Epithelial cell of esophagus (primary cell): ENCODE data around the gene RPEL1.

ENCODE experiments used
- DNase-seq: peaks from one replicate; pipeline ENCODE4 v3.0.0; 2010; ENCODE audit warnings: low read depth
- H3K4me3 ChIP-seq: 2 replicates; pipeline ENCODE4 v1.5.1; 2011; ENCODE audit warnings: mild to moderate bottlenecking, low read length, control low read depth
- TF ChIP-seq, protein P1 (sequence below): IDR thresholded peaks from 2 replicates; pipeline ENCODE4 v1.5.1; 2011; ENCODE audit warnings: low read depth, mild to moderate bottlenecking, low read length, control low read depth, inconsistent platforms; ENCODE audit not compliant: insufficient read depth; ENCODE audit errors: missing control alignments

Gene RPEL1

DNA sequence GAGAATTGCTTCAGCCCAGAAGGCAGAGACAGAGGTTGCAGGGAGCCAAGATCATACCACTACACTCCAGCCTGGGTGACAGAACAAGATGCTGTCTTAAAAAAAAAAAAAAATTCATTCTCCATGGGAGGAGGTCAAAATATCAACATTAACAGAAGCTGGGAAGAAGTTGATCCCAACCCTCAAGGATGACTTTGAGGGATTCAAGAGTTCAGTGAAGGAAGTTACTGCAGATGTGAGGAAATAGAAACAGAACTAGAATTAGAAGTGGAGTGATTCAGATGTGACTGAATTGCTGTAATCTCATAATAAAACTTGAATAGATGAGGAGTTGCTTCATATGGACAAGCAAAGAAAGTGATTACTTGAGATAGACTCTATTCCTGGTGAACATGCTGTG lies 19.7 kb upstream of the RPEL1 start:
- peak; percentile 18 for DNase-seq
- TF ChIP-seq, protein P1, sequence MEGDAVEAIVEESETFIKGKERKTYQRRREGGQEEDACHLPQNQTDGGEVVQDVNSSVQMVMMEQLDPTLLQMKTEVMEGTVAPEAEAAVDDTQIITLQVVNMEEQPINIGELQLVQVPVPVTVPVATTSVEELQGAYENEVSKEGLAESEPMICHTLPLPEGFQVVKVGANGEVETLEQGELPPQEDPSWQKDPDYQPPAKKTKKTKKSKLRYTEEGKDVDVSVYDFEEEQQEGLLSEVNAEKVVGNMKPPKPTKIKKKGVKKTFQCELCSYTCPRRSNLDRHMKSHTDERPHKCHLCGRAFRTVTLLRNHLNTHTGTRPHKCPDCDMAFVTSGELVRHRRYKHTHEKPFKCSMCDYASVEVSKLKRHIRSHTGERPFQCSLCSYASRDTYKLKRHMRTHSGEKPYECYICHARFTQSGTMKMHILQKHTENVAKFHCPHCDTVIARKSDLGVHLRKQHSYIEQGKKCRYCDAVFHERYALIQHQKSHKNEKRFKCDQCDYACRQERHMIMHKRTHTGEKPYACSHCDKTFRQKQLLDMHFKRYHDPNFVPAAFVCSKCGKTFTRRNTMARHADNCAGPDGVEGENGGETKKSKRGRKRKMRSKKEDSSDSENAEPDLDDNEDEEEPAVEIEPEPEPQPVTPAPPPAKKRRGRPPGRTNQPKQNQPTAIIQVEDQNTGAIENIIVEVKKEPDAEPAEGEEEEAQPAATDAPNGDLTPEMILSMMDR, result no peak
- no peak overlapping the region for H3K4me3 ChIP-seq

GRCh38 chr10:103227416-103227815 lies 18.3 kb upstream of the RPEL1 start:
- peak; percentile 55 for DNase-seq
- TF ChIP-seq, protein P1, result no peak
- H3K4me3 ChIP-seq, result no peak overlapping the region

DNA sequence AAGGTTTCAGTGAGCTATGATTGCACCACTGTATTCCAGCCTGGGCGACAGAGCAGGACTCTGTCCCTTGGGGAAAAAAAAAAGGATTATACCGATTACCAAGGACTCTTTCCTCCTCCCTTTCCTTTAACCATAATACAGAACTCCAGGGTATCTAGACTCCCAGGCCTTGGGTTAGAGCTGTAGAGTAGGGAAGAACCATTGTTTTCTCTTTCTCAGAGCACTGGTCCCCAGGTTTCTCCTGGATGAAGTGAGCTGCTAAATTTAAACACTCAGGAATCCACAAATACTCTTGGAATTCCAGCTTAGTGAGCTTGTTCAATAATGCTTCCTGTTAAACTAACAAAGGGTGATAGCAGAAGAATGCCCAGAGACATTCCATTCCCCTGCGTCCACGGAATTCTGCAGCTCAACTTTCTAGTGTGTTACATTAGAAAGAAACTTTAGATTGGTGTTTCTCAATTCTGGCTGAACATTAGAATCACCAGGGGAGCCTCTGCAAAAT lies 14.6 kb upstream of the RPEL1 start:
- TF ChIP-seq, protein P1, result no peak
- DNase-seq, result peak; percentile 93
- H3K4me3 ChIP-seq, result no peak overlapping the region

DNA sequence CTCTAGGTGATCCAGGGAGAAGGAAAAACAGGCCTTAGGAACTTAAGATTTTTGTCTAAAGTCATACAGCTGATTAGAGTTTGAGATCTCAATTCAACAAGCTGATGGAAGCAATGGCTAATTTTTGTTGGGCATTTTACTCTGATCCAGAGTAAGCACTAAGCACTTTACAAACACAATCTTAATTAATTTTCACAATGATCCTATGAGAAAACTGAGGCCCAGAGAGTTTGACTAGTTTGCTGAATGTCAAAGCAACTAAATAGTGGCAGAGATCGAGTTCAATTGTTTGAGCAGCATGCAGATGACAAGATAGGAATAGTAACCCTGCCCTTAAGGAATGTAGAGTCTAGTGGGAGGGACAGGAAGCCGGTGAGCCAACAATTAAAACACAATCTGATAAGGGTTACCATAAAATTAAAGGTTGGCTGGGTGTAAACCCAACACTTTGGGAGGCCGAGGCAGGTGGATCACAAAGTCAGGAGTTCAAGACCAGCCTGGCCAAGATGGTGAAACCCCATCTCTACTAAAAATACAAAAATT lies 13.5 kb upstream of the RPEL1 start:
- no peak overlapping the region for H3K4me3 ChIP-seq
- TF ChIP-seq, protein P1, result no peak
- peak; percentile 24 for DNase-seq

- TF ChIP-seq, protein P1, result no peak
- no peak overlapping the region for H3K4me3 ChIP-seq
- peak; percentile 79 for DNase-seq
Measured at GRCh38 chr10:103232772-103233488, 12.8 kb upstream of the RPEL1 start.

DNA sequence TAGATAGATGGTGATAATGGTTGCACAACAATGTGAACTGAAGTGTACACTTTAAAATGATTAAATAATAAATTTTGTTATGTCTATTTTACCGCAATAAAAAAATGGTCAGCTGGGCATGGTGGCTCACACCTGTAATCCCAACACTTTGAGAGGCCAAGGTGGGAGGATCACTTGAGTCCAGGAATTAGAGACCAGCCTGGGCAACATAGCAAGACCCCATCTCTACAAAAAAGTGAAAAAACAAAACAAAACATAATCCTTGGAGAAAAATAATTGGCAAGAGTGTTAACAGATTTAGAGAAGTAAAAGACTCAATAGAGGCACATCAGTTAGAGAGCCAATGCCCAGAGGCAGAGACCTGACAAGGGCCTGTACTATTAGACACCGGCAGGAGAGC lies 9.9 kb upstream of the RPEL1 start:
- TF ChIP-seq, protein P1, result no peak
- H3K4me3 ChIP-seq, result no peak overlapping the region
- DNase-seq, result no peak
